SIG-M5 (cell line): ENCODE data around the gene RERE.
"Not testable (repeated sequence)": the region's sequence is repeated elsewhere in the genome, so short reads cannot be mapped to it uniquely, and the experiment has no call there.

ENCODE experiments used
- DNase-seq: peaks from one replicate; lab custom pipeline; 2025; lab: John Stamatoyannopoulos, UW

Gene RERE

GRCh38 chr1:8512504-8512903 is 304.9 kb downstream of the RERE start:
- DNase-seq = no peak

- DNase-seq = no peak
Measured at GRCh38 chr1:8510041-8510823, 307.2 kb downstream of the RERE start.

- no peak for DNase-seq
Measured at GRCh38 chr1:8509579-8509978, 307.9 kb downstream of the RERE start.

- no peak for DNase-seq
Measured at GRCh38 chr1:8506995-8507615, 310.3 kb downstream of the RERE start.

- DNase-seq = no peak
Measured at GRCh38 chr1:8506456-8506855, 311.0 kb downstream of the RERE start.

GRCh38 chr1:8503842-8504241 is 313.6 kb downstream of the RERE start:
- DNase-seq = no peak

GRCh38 chr1:8502949-8503348 is 314.5 kb downstream of the RERE start:
- not testable (repeated sequence) for DNase-seq

GRCh38 chr1:8497210-8497819 is 320.1 kb downstream of the RERE start:
- DNase-seq = no peak

GRCh38 chr1:8496473-8496872 is 321.0 kb downstream of the RERE start:
- DNase-seq = no peak

GRCh38 chr1:8495928-8496401 is 321.5 kb downstream of the RERE start:
- no peak for DNase-seq

- no peak for DNase-seq
Measured at GRCh38 chr1:8494681-8495080, 322.8 kb downstream of the RERE start.

- no peak for DNase-seq
Measured at GRCh38 chr1:8493916-8494540, 323.4 kb downstream of the RERE start.

- no peak for DNase-seq
Measured at GRCh38 chr1:8487249-8487648, 330.2 kb downstream of the RERE start.

- no peak for DNase-seq
Measured at GRCh38 chr1:8486047-8486446, 331.4 kb downstream of the RERE start.

GRCh38 chr1:8483586-8483985 is 333.9 kb downstream of the RERE start:
- no peak for DNase-seq

- no peak for DNase-seq
Measured at GRCh38 chr1:8482979-8483381, 334.5 kb downstream of the RERE start.

- DNase-seq = no peak
Measured at GRCh38 chr1:8481650-8482380, 335.6 kb downstream of the RERE start.

GRCh38 chr1:8478566-8478965 is 338.9 kb downstream of the RERE start:
- DNase-seq = no peak

GRCh38 chr1:8477983-8478362 is 339.5 kb downstream of the RERE start:
- DNase-seq = no peak

GRCh38 chr1:8477166-8477982 is 340.1 kb downstream of the RERE start:
- DNase-seq = no peak

- DNase-seq = no peak
Measured at GRCh38 chr1:8476006-8476405, 341.4 kb downstream of the RERE start.
